ENCODE data around the gene HNRNPUL1. TPM values are rescaled to one million over a fixed set of nuclear protein-coding genes. Genes with fewer than 3 reads are reported as not detected.
"Not testable (repeated sequence)": the region's sequence is repeated elsewhere in the genome, so short reads cannot be mapped to it uniquely, and the experiment has no call there.

HNRNPUL1 gene
- total RNA-seq, 4 donors from 2014 or later = 140 to 213 (median 188) TPM

GRCh38 chr19:41341669-41342490 lies 77.7 kb downstream of the HNRNPUL1 start:
- 85% methylated on average over 20 of the region's 20 CpGs for WGBS
- TF ChIP-seq CTCF (IDR thresholded peaks at IDR 0.05) (no peak), EP300 (IDR thresholded peaks at IDR 0.05) (no peak), POLR2A (IDR thresholded peaks at IDR 0.05) (no peak), POLR2AphosphoS5 (IDR thresholded peaks at IDR 0.05) (no peak)

DNA sequence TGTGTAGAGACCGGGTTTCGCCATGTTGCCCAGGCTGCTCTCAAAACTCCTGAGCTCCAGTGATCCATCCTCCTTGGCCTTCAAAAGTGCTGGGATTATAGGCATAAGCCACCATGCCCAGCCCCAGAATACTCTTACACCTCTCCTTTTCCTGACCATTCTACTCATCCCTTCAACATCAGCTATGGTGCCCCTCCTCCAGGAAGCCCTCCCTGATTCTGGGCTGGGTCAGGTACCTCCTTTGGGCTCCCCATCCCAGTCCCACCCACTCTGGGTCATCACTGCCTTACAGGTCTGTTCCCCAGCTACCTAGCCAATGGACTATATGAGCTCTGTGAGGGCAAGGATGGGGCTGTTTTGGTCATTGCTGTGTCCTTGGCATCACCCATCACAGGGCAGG lies 80.0 kb downstream of the HNRNPUL1 start:
- Histone ChIP-seq H3K27ac (no peak overlapping the region), H3K36me3 (peaks cover 62% of the 10 kb centered on the region), H3K4me3 (no peak overlapping the region), H3K27me3 (no peaks in the 10 kb centered on the region), H3K4me1 (peaks cover 2% of the 10 kb centered on the region), H3K9me3 (no peaks in the 10 kb centered on the region)
- WGBS = 91% methylated on average over 2 of the region's 2 CpGs
- TF ChIP-seq EP300 (IDR thresholded peaks at IDR 0.05) (no peak), CTCF (IDR thresholded peaks at IDR 0.05) (no peak), POLR2A (IDR thresholded peaks at IDR 0.05) (no peak), POLR2AphosphoS5 (IDR thresholded peaks at IDR 0.05) (no peak)
- DNase-seq (ENCODE audit: low spot score in 2 of 2) = no peak

More at GRCh38 chr19:41341669-41342490, 77.7 kb downstream of the HNRNPUL1 start:
- no peaks in the 10 kb centered on the region for H3K4me1 ChIP-seq
- peaks cover 60% of the 10 kb centered on the region for H3K36me3 ChIP-seq
- H3K27me3 ChIP-seq = no peaks in the 10 kb centered on the region
- no peak for DNase-seq (ENCODE audit: low spot score in 2 of 2)
- H3K4me3 ChIP-seq = no peak overlapping the region
- H3K9me3 ChIP-seq = no peaks in the 10 kb centered on the region
- no peak overlapping the region for H3K27ac ChIP-seq

DNA sequence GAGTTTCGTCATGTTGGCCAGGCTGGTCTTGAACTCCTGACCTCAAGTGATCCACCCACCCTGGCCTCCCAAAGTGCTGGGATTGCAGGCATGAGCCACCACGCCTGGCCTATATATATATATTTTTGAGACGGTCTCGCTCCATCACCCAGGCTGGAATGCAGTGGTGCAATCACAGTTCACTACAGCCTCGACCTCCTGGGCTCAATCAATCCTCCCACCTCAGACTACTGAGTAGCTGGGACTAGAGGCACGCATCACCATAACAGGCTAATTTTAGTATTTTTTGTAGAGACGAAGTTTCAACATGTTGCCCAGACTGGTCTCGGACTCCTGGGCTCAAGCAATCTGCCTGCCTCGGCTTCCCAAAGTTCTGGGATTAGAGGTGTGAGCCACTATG lies 82.7 kb downstream of the HNRNPUL1 start:
- WGBS = 93% methylated on average over 9 of the region's 9 CpGs
- not testable (repeated sequence) for DNase-seq (ENCODE audit: low spot score in 2 of 2); H3K27ac ChIP-seq; H3K27me3 ChIP-seq; H3K4me3 ChIP-seq; H3K9me3 ChIP-seq
- peaks cover 45% of the 10 kb centered on the region for H3K36me3 ChIP-seq
- peaks cover 28% of the 10 kb centered on the region for H3K4me1 ChIP-seq

- WGBS = 5% methylated on average over 22 of the region's 22 CpGs
- no peaks in the 10 kb centered on the region for H3K9me3 ChIP-seq
- peaks cover 58% of the 10 kb centered on the region for H3K4me1 ChIP-seq
- H3K36me3 ChIP-seq = peaks cover 15% of the 10 kb centered on the region
- TF ChIP-seq CTCF (IDR thresholded peaks at IDR 0.05) (no peak), POLR2AphosphoS5 (IDR thresholded peaks at IDR 0.05) (no peak), POLR2A (IDR thresholded peaks at IDR 0.05) (no peak), EP300 (IDR thresholded peaks at IDR 0.05) (no peak)
- DNase-seq (ENCODE audit: low spot score in 2 of 2) = no peak
- H3K27ac ChIP-seq = peak overlapping the region; percentile 39
- peak overlapping the region; percentile 69 for H3K4me3 ChIP-seq
- H3K27me3 ChIP-seq = no peaks in the 10 kb centered on the region
Observed at GRCh38 chr19:41350735-41351338, 86.7 kb downstream of the HNRNPUL1 start.

- peak in 1 of 2 donors; percentile 84 for DNase-seq (ENCODE audit: low spot score in 2 of 2)
- WGBS = under 1% methylated on average over 49 of the region's 58 CpGs
- TF ChIP-seq POLR2AphosphoS5 (IDR thresholded peaks at IDR 0.05) = no peak
- no peak for TF ChIP-seq CTCF (IDR thresholded peaks at IDR 0.05)
- TF ChIP-seq POLR2A (IDR thresholded peaks at IDR 0.05) = no peak
- TF ChIP-seq EP300 (IDR thresholded peaks at IDR 0.05) = no peak
- no peaks in the 10 kb centered on the region for H3K9me3 ChIP-seq
- peak overlapping the region; percentile 43 for H3K27ac ChIP-seq
- peak overlapping the region; percentile 69 for H3K4me3 ChIP-seq
- peaks cover 8% of the 10 kb centered on the region for H3K36me3 ChIP-seq
- peaks cover 61% of the 10 kb centered on the region for H3K4me1 ChIP-seq
- no peaks in the 10 kb centered on the region for H3K27me3 ChIP-seq
Observed at GRCh38 chr19:41351339-41352245, 87.4 kb downstream of the HNRNPUL1 start.

All from suprapubic skin (tissue), 4 donors.